ENCODE results near the gene MED13L. TPM values are rescaled to one million over a fixed set of nuclear protein-coding genes. Genes with fewer than 3 reads are reported as not detected.
"Not testable (repeated sequence)": the region's sequence is repeated elsewhere in the genome, so short reads cannot be mapped to it uniquely, and the experiment has no call there.

Gene MED13L
- total RNA-seq, 1 donor = 180 TPM

- TF ChIP-seq, protein P1, sequence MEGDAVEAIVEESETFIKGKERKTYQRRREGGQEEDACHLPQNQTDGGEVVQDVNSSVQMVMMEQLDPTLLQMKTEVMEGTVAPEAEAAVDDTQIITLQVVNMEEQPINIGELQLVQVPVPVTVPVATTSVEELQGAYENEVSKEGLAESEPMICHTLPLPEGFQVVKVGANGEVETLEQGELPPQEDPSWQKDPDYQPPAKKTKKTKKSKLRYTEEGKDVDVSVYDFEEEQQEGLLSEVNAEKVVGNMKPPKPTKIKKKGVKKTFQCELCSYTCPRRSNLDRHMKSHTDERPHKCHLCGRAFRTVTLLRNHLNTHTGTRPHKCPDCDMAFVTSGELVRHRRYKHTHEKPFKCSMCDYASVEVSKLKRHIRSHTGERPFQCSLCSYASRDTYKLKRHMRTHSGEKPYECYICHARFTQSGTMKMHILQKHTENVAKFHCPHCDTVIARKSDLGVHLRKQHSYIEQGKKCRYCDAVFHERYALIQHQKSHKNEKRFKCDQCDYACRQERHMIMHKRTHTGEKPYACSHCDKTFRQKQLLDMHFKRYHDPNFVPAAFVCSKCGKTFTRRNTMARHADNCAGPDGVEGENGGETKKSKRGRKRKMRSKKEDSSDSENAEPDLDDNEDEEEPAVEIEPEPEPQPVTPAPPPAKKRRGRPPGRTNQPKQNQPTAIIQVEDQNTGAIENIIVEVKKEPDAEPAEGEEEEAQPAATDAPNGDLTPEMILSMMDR (IDR thresholded peaks at IDR 0.05; ENCODE audit: insufficient read depth, low read length) = no peak
- H3K4me3 ChIP-seq (ENCODE audit: low read depth, low read length) = no peak overlapping the region
These were observed 13.7 kb upstream of the MED13L start for GRCh38 chr12:116291218-116291617.

DNA sequence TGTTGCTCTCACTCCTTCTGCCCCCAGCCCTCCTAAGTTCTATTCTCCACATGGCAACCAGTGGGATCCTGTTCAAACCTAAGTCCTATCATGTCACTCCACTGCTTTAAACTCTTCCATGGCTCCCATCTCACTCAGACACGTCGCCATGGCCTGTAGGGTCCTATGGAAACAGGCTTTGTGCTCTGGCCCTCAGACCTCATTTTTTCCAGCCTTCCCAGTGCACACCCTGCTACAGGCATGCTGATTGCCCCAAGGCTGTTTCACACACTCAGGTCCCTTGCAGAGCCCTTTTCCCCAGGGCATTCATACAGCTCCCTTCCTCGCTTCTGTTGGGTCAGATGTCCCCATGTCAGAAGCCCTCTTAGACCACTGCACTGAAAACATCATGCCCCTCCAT lies 11.2 kb upstream of the MED13L start:
- no peak overlapping the region for H3K4me3 ChIP-seq (ENCODE audit: low read depth, low read length)
- TF ChIP-seq, protein P1 (IDR thresholded peaks at IDR 0.05; ENCODE audit: insufficient read depth, low read length) = no peak
- no peak for DNase-seq (ENCODE audit: low read depth)

More at GRCh38 chr12:116291218-116291617, 13.7 kb upstream of the MED13L start:
- no peak for DNase-seq (ENCODE audit: low read depth)

GRCh38 chr12:116287842-116288301 lies 10.4 kb upstream of the MED13L start:
- no peak overlapping the region for H3K4me3 ChIP-seq (ENCODE audit: low read depth, low read length)
- TF ChIP-seq, protein P1 (IDR thresholded peaks at IDR 0.05; ENCODE audit: insufficient read depth, low read length) = no peak
- no peak for DNase-seq (ENCODE audit: low read depth)

GRCh38 chr12:116284396-116284795 lies 6.9 kb upstream of the MED13L start:
- TF ChIP-seq, protein P1 (IDR thresholded peaks at IDR 0.05; ENCODE audit: insufficient read depth, low read length) = no peak
- H3K4me3 ChIP-seq (ENCODE audit: low read depth, low read length) = no peak overlapping the region
- no peak for DNase-seq (ENCODE audit: low read depth)

GRCh38 chr12:116283881-116284280 lies 6.4 kb upstream of the MED13L start:
- DNase-seq (ENCODE audit: low read depth); H3K4me3 ChIP-seq (ENCODE audit: low read depth, low read length): not testable (repeated sequence)

- TF ChIP-seq, protein P1 (IDR thresholded peaks at IDR 0.05; ENCODE audit: insufficient read depth, low read length) = no peak
- H3K4me3 ChIP-seq (ENCODE audit: low read depth, low read length) = no peak overlapping the region
- no peak for DNase-seq (ENCODE audit: low read depth)
These were observed 5.1 kb upstream of the MED13L start for GRCh38 chr12:116282371-116283286.

- H3K4me3 ChIP-seq (ENCODE audit: low read depth, low read length) = no peak overlapping the region
- TF ChIP-seq, protein P1 (IDR thresholded peaks at IDR 0.05; ENCODE audit: insufficient read depth, low read length) = no peak
- no peak for DNase-seq (ENCODE audit: low read depth)
These were observed 3.2 kb upstream of the MED13L start for GRCh38 chr12:116280595-116281290.

All from fibroblast of the aortic adventitia (primary cell).